HG03520 (cell line): ENCODE data around the gene RIC3.

Source experiments
- ATAC-seq: cut with Tn5 transposase; IDR thresholded peaks from one replicate; pipeline ENCODE4 v1.9.1; 2021; ENCODE audit warnings: mild to moderate bottlenecking, moderate library complexity; ENCODE audit not compliant: unreplicated experiment

RIC3 gene

GRCh38 chr11:8105666-8106065 lies 63.2 kb downstream of the RIC3 start:
- no peak for ATAC-seq

GRCh38 chr11:8105133-8105532 lies 63.7 kb downstream of the RIC3 start:
- ATAC-seq = no peak

- no peak for ATAC-seq
Observed at GRCh38 chr11:8103909-8104308, 64.9 kb downstream of the RIC3 start.

DNA sequence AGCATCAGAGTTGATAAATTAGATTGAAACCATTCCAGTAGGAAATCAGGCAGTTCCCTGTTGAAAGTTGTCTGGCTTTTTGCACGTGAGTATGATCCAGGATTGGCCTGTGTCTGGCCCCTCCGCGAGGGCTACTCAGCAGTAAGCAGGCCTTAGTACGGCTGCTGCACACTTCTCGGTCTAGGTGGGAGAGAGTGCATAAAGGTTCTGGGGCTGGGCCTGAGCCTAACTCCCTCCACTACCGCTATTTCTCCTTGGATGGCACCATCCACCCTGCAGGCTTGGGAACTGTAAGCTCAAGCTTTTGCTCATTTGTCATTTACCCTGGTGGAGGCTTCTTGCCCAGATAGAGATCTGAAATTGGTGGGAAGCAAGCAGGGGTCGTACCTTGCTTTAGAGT lies 65.9 kb downstream of the RIC3 start:
- no peak for ATAC-seq

DNA sequence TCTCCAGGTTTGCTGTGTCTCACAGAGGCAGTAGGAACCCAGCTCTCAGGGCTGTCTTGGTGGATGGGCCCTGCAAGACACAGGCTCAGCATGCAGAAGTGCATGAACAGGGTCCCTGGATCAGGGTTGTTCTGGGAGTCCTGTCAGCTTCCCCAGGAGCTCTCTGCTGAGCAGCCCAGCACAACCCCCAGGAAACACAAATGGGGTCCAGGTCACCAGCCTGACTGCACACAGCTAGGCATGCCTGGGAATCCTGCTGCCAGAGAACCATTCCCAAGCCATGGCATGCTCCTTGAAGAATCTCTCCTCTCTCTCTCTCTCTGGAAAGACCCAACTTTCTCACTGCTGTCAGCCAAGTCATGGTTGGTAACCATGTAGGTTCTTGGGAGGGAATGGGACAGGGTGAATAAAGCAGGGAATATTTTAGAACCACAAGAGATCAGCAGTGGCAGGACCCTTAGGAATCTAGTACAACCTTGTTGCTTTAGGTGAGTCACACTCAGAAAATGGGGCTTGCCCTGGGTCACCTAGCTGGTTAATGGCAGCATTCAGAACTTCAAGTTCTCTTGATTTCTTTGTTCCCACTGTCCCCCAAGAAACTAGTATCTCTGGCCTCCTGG lies 66.4 kb downstream of the RIC3 start:
- no peak for ATAC-seq

GRCh38 chr11:8101421-8101820 lies 67.4 kb downstream of the RIC3 start:
- no peak for ATAC-seq

DNA sequence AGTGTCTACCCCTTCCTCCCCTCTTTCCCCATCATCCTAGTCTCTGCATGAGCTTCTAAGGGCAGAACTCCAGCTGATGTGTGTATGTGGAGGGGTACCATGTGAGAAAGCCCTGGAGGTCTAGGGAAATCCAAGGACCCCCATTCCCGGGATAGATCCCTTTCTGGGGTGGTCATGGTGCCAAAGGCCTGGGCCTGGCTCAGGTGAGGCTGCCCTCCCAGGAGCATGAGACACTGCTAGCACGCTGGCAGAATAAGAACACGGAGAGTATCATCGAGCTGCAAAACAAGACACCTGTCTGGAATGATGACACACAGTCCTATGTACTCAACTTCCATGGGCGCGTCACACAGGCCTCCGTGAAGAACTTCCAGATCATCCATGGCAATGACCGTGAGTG lies 68.2 kb downstream of the RIC3 start:
- no peak for ATAC-seq

DNA sequence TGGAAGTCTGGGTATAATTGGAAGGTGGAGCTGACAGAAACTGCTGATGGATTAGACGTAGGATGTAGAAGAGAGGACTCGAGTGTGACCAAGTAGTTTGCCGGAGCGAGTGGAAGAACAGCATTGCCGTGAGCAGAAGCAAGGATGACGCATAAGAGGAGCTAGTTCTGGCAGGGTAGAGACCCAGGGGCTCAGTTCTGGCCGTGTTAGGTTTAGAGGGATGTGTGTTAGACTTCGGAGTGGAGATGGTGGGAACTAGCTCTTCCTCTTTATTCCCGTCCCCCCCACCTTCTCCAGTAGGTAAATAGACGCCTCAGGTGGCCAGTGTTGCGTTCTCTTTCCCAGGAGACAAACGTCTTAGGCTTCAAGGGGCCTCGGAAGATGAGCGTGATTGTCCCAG lies 68.7 kb downstream of the RIC3 start:
- no peak for ATAC-seq

- ATAC-seq = peak; percentile 71
Observed at GRCh38 chr11:8099291-8099899, 69.4 kb downstream of the RIC3 start.

GRCh38 chr11:8098879-8099278 lies 69.9 kb downstream of the RIC3 start:
- ATAC-seq = no peak

DNA sequence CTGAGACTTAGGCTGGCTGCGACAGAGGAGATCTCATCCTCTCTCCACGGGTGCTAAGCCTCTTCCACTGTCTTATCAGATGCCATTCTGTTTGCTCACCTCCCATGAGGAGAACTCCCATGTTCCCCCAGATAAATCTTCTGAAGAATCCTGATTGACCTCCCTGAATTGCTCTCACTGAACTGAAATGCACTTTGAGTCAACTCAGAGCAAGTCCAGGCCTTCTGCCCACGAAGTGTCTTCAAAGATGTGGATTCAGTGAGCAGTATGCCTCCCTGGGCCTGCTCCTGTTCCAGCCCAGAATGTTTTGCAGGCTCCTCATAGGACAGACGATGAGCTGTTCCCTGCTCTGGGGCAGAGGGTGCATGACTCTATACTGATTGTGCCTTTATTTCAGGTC lies 70.5 kb downstream of the RIC3 start:
- ATAC-seq = no peak

GRCh38 chr11:8097926-8098325 lies 70.9 kb downstream of the RIC3 start:
- no peak for ATAC-seq

- ATAC-seq = no peak
Observed at GRCh38 chr11:8097468-8097867, 71.4 kb downstream of the RIC3 start.

DNA sequence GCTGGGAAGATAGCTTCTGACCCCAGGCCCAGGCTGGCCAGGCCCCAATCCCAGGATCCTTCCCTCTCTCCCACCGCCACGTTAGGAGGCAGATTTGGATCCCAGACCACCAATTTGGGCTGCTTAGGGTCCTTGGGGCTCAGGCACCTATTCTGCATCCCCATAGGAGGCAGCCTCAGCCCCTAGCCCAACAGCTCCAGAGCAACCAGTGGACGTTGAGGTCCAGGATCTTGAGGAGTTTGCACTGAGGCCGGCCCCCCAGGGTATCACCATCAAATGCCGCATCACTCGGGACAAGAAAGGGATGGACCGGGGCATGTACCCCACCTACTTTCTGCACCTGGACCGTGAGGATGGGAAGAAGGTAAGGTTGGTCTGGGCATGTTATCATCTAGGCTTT lies 71.8 kb downstream of the RIC3 start:
- no peak for ATAC-seq

DNA sequence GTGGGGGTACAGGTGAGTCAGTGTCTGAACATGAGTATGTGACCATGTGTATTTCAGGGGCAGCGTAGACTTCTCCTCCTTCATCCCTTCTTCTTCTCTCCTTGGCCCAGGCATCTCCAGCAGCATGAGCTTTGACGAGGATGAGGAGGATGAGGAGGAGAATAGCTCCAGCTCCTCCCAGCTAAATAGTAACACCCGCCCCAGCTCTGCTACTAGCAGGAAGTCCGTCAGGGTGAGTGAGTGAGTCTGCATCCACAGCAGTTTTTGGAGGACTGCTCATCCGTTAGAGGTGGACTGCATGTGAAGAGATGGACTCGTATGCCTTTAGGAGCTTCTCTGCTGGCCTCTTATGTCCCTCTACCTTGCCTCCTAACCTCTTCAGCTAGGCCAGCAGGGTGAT lies 72.2 kb downstream of the RIC3 start:
- no peak for ATAC-seq

- no peak for ATAC-seq
Observed at GRCh38 chr11:8095806-8096522, 72.9 kb downstream of the RIC3 start.

DNA sequence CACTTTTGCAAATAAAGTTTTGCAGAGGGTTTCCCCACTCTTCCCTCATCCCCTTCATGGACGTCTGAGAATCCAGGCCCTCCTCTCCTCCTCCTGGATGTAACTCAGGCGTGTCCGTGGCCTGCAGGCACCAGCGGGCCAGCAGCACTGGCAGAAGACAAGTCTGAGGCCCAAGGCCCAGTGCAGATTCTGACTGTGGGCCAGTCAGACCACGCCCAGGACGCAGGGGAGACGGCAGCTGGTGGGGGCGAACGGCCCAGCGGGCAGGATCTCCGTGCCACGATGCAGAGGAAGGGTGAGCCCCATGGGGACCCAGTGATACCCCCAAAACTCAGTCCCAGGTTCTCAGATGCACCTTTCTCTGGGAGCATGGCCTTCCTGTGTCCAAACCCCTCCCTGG lies 73.5 kb downstream of the RIC3 start:
- ATAC-seq = no peak

DNA sequence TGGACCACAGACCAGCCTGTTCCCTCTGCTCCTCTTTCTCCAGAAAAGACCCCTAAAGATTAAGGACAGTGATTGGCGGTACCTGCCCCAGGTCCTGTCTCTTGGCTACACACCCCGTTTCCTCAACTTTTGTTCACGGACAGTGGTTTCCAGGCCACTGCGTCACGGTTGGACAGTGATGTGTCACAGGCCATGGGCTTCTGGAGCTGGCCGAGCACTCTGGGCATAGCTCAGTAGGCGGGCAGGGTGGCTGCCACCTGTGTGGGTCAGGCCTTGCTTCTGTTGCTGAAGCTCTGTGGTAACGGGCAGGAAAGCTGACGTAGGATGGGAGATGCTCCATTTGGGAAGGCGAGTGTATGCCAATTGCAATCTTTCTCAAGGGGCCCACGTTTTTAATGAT lies 74.2 kb downstream of the RIC3 start:
- no peak for ATAC-seq

DNA sequence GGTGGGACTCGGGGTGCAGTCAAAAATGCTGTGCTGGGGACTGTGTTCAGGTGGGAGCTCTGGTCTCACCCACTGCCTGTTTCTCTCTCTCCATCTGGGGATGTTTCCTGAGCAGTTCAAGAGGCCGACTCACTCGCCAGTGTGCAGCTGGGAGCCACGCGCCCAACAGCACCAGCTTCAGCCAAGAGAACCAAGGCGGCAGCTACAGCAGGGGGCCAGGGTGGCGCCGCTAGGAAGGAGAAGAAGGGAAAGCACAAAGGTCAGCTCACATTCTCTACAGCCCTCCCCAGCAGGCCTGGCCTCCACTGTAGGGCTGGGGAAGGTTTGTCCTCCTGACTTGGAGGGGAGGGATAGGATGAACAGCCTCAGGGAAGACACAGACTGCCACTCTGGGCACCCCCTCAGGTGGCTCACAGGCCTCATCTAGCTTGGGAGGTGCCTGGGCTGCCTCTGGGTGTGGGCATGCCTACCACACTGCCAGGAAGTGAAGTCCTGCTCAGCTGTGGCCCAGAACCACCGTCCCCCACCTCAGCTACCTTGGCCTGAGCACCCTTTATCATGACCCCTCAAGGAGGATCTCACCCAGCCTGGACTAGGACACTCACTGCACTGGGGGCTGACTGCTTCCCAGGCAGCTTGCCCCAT lies 74.8 kb downstream of the RIC3 start:
- no peak for ATAC-seq

GRCh38 chr11:8092587-8093424 lies 76.0 kb downstream of the RIC3 start:
- peak; percentile 78 for ATAC-seq

GRCh38 chr11:8091721-8092120 lies 77.1 kb downstream of the RIC3 start:
- ATAC-seq = no peak
